GM21786 (cell line): ENCODE data around the gene MRPL36.
"Not testable (repeated sequence)": the region's sequence is repeated elsewhere in the genome, so short reads cannot be mapped to it uniquely, and the experiment has no call there.

Experiments
- ATAC-seq: cut with Tn5 transposase; IDR thresholded peaks from one replicate; pipeline ENCODE4 v1.9.1; 2021; ENCODE audit not compliant: unreplicated experiment

MRPL36 gene

GRCh38 chr5:1797103-1797800, 2.4 kb downstream of the MRPL36 start:
- no peak for ATAC-seq

- ATAC-seq = no peak
Measured at GRCh38 chr5:1796371-1797102, 3.1 kb downstream of the MRPL36 start.

GRCh38 chr5:1795931-1796330, 3.7 kb downstream of the MRPL36 start:
- no peak for ATAC-seq

- ATAC-seq = no peak
Measured at GRCh38 chr5:1795506-1795905, 4.1 kb downstream of the MRPL36 start.

- no peak for ATAC-seq
Measured at GRCh38 chr5:1794901-1795290, 4.7 kb downstream of the MRPL36 start.

- no peak for ATAC-seq
Measured at GRCh38 chr5:1793966-1794900, 5.4 kb downstream of the MRPL36 start.

- ATAC-seq = no peak
Measured at GRCh38 chr5:1793301-1793740, 6.3 kb downstream of the MRPL36 start.

GRCh38 chr5:1792842-1793266, 6.8 kb downstream of the MRPL36 start:
- peak; percentile 98 for ATAC-seq

- ATAC-seq = no peak
Measured at GRCh38 chr5:1791176-1791575, 8.5 kb downstream of the MRPL36 start.

- no peak for ATAC-seq
Measured at GRCh38 chr5:1789834-1790471, 9.7 kb downstream of the MRPL36 start.

GRCh38 chr5:1789438-1789833, 10.2 kb downstream of the MRPL36 start:
- ATAC-seq = not testable (repeated sequence)

- no peak for ATAC-seq
Measured at GRCh38 chr5:1788828-1789227, 10.8 kb downstream of the MRPL36 start.

GRCh38 chr5:1788200-1788599, 11.4 kb downstream of the MRPL36 start:
- no peak for ATAC-seq

- ATAC-seq = no peak
Measured at GRCh38 chr5:1787472-1788047, 12.1 kb downstream of the MRPL36 start.

GRCh38 chr5:1786621-1787471, 12.8 kb downstream of the MRPL36 start:
- ATAC-seq = no peak

GRCh38 chr5:1785984-1786383, 13.7 kb downstream of the MRPL36 start:
- no peak for ATAC-seq

GRCh38 chr5:1785062-1785461, 14.6 kb downstream of the MRPL36 start:
- ATAC-seq = no peak

GRCh38 chr5:1784197-1785050, 15.2 kb downstream of the MRPL36 start:
- ATAC-seq = no peak

- peak; percentile 80 for ATAC-seq
Measured at GRCh38 chr5:1783216-1783554, 16.5 kb downstream of the MRPL36 start.
